ENCODE results near the gene RYR1. TPM values are rescaled to one million over a fixed set of nuclear protein-coding genes. Genes with fewer than 3 reads are reported as not detected.
"Not testable (repeated sequence)": the region's sequence is repeated elsewhere in the genome, so short reads cannot be mapped to it uniquely, and the experiment has no call there.

RYR1 gene
- total RNA-seq, 1 donor from 2014 or later = 4.8 TPM

DNA sequence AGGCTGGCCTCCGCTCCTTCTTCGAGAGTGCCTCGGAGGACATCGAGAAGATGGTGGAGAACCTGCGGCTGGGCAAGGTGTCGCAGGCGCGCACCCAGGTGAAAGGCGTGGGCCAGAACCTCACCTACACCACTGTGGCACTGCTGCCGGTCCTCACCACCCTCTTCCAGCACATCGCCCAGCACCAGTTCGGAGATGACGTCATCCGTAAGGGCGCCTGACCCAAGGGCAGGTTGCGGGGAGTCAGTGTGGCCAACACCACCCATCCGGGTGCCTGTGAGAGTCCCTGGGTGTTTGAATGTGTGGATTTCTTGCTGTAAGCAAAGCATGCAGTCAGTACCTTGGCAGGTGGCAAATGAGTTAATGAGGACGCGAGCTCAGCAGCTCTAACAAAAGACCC is 78.8 kb downstream of the RYR1 start:
- DNase-seq (ENCODE audit: low spot score) = no peak

DNA sequence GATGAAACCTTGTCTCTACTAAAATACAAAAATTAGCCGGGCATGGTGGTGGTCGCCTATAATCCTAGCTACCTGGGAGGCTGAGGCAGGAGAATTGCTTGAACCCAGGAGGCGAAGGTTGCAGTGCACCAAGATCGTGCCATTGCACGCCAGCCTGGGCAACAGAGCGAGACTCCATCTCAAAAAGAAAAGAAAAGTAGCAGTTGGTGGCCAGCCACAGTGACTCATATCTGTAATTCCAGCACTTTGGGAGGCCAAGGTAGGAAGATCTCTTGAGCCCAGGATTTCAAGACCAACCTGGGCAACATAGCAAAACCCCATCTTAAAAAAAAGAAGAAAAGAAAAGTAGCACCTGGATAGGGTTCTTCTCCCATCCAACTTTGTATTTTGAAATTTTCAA is 79.7 kb downstream of the RYR1 start:
- DNase-seq (ENCODE audit: low spot score) = not testable (repeated sequence)

DNA sequence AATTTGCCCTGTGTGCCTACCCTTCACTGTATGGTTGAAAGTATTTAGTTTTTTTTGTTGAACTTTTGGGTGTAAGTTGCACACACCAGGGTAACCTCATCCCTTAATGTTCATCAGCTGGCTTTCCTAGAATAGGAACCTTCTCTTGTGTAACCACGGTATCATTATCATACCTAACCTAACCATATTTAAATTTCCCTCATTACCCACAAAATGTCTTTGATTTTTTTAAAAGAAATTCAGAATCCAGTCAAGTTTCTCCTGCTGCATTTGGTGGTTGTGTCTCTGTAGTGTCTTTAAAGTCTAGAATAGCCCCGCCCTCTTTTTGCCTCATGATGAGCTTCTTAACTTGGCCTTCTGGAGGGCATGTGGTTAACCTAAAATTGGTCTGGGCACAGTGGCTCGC is 80.3 kb downstream of the RYR1 start:
- DNase-seq (ENCODE audit: low spot score) = no peak

DNA sequence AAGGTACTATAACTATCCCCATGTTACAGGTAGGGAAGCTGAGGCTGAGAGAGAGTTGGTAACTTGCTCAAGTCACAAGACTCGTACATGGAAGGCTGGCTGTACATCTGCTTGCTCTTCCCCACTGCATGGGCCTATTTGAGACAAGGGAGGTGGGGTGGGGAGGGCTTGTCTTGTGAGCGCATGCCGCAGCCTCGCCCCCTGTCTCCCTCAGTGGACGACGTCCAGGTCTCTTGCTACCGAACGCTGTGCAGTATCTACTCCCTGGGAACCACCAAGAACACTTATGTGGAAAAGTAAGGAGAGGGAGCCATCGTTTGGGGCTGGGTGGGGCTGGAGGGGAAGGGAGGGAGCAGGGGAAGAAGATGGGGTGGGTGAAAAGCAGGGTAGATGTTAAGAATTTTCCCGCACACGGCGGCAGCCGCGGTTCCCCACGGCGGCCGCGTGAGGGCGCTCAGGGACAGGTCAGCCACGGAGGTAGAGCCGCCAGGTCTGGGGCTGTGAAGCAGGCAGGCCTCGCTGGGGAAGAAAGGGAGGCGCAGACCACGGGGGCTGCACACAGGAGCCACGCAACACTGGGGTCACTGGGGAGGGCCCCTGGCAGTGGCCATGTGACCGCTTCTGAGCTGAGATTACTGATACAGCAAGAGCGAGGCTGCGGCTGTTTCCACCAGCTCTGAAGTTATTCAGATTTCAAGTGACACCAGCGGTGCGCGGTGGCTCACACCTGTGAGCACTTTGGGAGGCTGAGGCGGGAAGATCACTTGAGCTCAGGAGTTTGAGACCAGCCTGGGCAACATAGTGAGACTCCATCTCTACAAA is 81.5 kb downstream of the RYR1 start:
- no peak for DNase-seq (ENCODE audit: low spot score)

GRCh38 chr19:38515896-38516295 is 82.4 kb downstream of the RYR1 start:
- no peak for DNase-seq (ENCODE audit: low spot score)

DNA sequence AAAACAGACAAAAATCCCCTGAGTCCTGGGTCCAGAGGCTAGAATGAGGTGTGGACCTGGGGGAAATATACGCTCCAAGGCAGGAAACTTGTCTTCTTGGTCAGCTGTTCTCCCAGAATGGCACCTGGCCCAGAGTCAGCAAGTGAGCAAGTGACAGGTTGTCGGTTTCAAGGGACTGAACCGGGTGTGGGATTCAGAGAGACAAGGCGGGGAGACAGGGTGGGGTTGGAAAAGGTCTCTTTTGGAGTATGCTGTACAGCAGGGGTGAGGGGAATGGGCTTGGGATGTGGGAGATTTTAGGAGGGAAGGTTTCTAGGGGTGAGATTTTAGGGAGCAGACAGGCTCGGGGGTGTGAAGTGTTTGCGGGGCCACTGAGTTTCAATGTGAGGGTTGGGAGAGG is 83.3 kb downstream of the RYR1 start:
- no peak for DNase-seq (ENCODE audit: low spot score)

GRCh38 chr19:38517321-38517720 is 83.8 kb downstream of the RYR1 start:
- DNase-seq (ENCODE audit: low spot score) = no peak

DNA sequence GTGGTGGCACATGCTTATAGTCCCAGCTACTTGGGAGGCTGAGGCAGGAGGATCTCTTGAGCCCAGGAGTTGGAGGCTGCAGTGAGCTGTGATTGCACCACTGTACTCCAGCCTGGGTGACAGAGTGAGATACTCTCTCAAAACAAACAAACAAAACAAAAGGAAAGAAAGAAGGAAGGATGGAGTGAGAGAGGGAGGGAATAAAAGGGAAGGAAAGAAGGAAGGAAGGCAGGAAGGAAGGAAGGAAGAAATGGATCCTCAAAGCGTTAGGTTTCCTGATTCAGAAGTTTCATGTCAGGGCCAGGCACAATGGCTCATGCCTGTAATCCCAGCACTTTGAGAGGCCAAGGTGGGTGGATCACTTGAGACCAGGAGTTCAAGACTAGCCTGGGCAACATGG is 84.5 kb downstream of the RYR1 start:
- DNase-seq (ENCODE audit: low spot score) = not testable (repeated sequence)

- no peak for DNase-seq (ENCODE audit: low spot score)
Measured at GRCh38 chr19:38519168-38519567, 85.7 kb downstream of the RYR1 start.

DNA sequence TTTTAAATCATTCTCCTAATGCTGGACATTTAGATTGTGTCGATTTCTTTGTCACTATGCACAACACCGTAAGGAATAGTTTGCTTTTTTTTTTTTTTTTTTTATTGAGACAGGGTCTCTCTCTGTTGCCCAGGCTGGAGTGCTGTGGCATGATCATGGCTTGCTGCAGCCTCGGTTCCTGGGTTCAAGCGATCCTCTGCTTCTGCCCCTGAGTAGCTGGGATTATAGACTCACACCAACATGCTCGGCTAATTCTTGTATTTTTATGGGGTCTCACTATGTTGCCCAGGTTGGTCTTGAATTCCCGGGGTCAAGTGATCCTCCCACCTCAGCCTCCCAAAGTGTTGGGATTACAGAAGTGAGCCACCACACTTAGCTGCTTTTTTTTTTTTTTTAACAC is 86.5 kb downstream of the RYR1 start:
- DNase-seq (ENCODE audit: low spot score) = no peak

DNA sequence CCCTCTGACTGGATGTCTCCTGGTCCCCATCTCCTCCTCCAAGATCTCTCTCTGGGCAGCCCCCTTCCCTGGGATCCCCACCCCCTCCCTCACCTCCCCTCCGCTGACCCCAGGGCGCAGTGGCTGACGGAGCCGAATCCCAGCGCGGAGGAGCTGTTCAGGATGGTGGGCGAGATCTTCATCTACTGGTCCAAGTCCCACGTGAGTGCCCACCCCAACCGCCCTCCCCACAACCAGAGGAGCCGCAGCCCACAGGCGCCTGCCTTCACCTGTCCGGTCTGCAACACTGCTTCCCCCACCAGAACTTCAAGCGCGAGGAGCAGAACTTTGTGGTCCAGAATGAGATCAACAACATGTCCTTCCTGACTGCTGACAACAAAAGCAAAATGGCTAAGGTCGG is 89.4 kb downstream of the RYR1 start:
- no peak for DNase-seq (ENCODE audit: low spot score)

DNA sequence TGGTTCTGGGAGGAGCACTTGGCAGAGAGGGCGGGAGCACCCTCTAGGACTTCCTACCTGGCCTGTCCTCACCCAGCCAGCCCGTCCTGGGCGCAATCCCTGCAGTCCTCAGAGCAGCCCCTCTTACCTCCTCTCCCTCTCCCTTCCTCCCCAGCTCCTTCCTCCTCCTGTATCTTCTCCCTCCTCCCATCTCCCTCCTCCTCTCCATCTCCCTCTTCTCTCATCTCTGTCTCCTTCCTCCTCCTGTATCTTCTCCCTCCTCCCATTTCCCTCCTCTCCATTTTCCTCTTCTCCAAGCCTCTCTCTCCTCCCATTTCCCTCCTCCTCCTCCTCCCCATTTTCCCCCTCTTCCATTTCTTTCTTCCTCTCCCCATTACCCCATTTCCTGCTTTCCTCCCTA is 89.8 kb downstream of the RYR1 start:
- DNase-seq (ENCODE audit: low spot score) = no peak

GRCh38 chr19:38524369-38524768 is 90.9 kb downstream of the RYR1 start:
- no peak for DNase-seq (ENCODE audit: low spot score)

- DNase-seq (ENCODE audit: low spot score) = no peak
Measured at GRCh38 chr19:38524994-38525634, 91.6 kb downstream of the RYR1 start.

DNA sequence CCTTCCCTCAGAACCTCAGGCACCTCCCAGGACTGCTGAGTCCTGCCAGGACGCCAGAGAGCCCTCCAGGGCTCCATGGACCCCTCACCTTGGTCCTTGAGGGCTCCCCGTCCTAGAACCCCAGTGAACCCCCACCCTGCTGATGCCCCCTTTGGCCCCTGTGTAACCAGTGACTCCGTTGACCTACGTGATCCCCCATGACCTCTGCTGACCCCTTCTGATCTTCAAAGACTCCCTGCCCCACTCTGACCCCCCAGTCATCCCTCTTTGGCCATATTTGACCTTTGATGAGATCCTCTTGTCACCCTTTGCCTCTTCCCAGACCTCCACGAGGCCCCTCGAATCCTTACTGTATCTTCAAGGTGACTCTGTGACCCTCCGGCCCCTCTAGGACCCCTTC is 92.9 kb downstream of the RYR1 start:
- no peak for DNase-seq (ENCODE audit: low spot score)

DNA sequence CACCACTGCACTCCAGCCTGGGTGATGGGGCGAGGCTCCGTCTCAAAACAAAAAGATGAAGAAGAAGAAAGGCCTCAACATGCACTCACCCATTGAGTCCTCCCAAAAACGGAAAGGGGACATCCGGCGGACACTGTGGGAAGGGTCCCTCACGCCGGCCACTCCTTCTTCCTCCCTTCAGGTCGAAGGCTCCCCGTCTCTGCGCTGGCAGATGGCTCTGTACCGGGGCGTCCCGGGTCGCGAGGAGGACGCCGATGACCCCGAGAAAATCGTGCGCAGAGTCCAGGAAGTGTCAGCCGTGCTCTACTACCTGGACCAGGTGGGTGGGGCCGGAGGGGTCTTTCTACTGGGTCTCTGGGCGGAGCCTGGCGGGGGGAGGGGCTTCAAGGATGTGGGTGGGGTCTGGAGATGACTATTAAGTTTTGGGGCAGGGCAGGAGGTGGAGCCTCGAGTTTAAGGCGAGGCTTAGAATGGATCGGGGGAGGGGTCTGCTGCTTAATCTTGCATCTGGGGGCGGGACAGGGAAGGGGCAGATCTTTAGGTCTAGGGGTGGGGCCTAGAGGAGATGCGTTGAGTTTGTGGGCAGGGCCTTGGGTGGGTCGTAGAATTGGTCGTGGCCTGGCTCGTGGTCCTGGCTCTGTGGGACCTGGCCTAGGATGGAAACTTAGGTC is 94.1 kb downstream of the RYR1 start:
- no peak for DNase-seq (ENCODE audit: low spot score)

DNA sequence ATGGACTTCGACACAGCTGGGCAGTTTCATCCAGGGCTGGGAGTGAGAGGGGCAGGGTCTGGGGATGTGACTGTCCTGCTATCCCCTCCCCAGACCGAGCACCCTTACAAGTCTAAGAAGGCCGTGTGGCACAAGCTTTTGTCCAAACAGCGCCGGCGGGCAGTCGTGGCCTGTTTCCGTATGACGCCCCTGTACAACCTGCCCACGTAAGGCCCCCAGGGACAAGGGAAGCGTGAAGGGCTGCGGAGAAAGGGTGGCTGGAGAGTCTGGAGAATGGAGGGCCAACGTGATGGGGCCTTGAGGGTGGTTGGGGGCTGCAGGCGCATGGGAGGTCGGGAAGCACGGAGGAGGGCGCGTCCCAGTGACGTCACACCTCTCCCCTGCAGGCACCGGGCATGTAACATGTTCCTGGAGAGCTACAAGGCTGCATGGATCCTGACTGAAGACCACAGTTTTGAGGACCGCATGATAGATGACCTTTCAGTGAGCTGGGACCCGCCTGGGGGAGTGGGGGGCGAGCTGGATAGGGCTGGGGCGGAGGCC is 94.8 kb downstream of the RYR1 start:
- DNase-seq (ENCODE audit: low spot score) = no peak

GRCh38 chr19:38528931-38529330 is 95.4 kb downstream of the RYR1 start:
- DNase-seq (ENCODE audit: low spot score) = no peak

- no peak for DNase-seq (ENCODE audit: low spot score)
Measured at GRCh38 chr19:38531515-38531914, 98.0 kb downstream of the RYR1 start.

- DNase-seq (ENCODE audit: low spot score) = no peak
Measured at GRCh38 chr19:38532939-38533338, 99.4 kb downstream of the RYR1 start.

DNA sequence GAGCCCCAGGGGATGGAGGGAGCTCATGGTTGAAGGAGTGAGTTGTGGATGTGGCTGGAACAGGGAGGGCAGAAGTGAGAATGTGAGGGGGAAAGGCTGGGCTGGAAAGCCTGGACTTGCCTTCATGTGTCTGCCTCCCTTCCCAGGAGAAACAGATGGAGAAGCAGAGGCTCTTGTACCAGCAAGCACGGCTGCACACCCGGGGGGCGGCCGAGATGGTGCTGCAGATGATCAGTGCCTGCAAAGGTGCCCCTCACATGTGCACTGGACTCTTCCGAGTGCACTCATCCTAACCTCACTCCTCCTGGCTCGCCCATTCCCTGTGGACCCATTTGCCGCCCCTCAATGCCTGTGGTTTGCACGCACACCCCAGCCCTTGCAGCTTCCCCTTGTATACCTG is 101.1 kb downstream of the RYR1 start:
- no peak for DNase-seq (ENCODE audit: low spot score)

DNA sequence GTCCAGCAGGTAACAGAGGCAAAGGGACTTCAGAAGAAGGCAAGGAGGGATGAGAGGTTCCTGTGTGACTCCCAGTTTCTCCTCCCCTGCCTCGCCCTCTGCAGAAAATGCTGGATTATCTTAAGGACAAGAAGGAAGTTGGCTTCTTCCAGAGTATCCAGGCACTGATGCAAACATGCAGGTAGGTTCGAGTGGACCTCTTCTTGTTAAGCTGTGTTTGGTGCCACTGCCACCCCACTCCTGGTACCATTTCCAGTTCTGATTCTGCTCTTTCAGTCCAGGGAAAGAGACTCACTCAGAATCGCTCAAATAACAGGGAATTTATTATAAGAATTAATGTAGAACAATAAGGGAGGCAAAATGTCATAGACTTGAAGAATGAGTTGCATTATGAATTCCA is 101.7 kb downstream of the RYR1 start:
- no peak for DNase-seq (ENCODE audit: low spot score)

All from mesenteric fat pad (tissue), 1 donor.